Liver (tissue), 9 donors: Measurements from ENCODE around the gene ADAM8. TPM values are rescaled to one million over a fixed set of nuclear protein-coding genes. Genes with fewer than 3 reads are reported as not detected.

ENCODE experiments used
- DNase-seq: peaks from one replicate; pipeline ENCODE4 v3.0.0-alpha.2; 2017; ENCODE audit warnings: low spot score
- H3K27ac ChIP-seq, 2 donors: one replicate each; pipeline ENCODE4 v1.7.0; 2013; ENCODE audit warnings: inconsistent platforms in 2 of 2, low read length in 2 of 2, control low read depth in 1 of 2, low read depth in 1 of 2, mild to moderate bottlenecking in 1 of 2
- H3K27me3 ChIP-seq, 4 donors: one replicate each; pipeline versions ENCODE4 v1.6.1 to v1.7.0; 2013; ENCODE audit warnings: low read length in 3 of 4, inconsistent platforms in 1 of 4, mild to moderate bottlenecking in 1 of 4, moderate library complexity in 1 of 4; ENCODE audit not compliant: control insufficient read depth in 4 of 4, insufficient read depth in 4 of 4
- H3K36me3 ChIP-seq, 4 donors: one replicate each; pipeline versions ENCODE4 v1.6.1 to v1.7.0; 2013; ENCODE audit warnings: low read length in 3 of 4, mild to moderate bottlenecking in 3 of 4, low read depth in 1 of 4, moderate library complexity in 1 of 4; ENCODE audit not compliant: control insufficient read depth in 4 of 4, insufficient read depth in 3 of 4
- H3K4me1 ChIP-seq, 4 donors: one replicate each; pipeline versions ENCODE4 v1.6.1 to v1.7.0; 2013; ENCODE audit warnings: low read length in 3 of 4, mild to moderate bottlenecking in 3 of 4, moderate library complexity in 1 of 4; ENCODE audit not compliant: control insufficient read depth in 4 of 4, insufficient read depth in 4 of 4
- H3K4me3 ChIP-seq, 3 donors: one replicate each; pipeline versions ENCODE4 v1.6.1 to v1.7.0; 2013; ENCODE audit warnings: low read length in 3 of 3, control low read depth in 1 of 3, low read depth in 1 of 3, mild to moderate bottlenecking in 1 of 3
- H3K9ac ChIP-seq, 2 donors: one replicate each; pipeline ENCODE4 v1.7.0; 2013; ENCODE audit warnings: low read length in 2 of 2, mild to moderate bottlenecking in 2 of 2, moderate library complexity in 2 of 2, control low read depth in 1 of 2, low read depth in 1 of 2
- H3K9me3 ChIP-seq, 4 donors: one replicate each; pipeline versions ENCODE4 v1.6.1 to v1.7.0; 2013; ENCODE audit warnings: low read length in 3 of 4; ENCODE audit not compliant: control insufficient read depth in 4 of 4
- EGR1 ChIP-seq, 2 donors: IDR thresholded peaks; 2 replicates each; pipeline ENCODE4 v1.6.1; 2016 to 2018; ENCODE audit warnings: antibody characterized with exemption in 2 of 2, low read depth in 2 of 2
- FOXA1 ChIP-seq: IDR thresholded peaks from 2 replicates; pipeline ENCODE4 v1.6.1; 2016; ENCODE audit warnings: antibody characterized with exemption
- FOXA2 ChIP-seq: IDR thresholded peaks from 2 replicates; pipeline ENCODE4 v1.6.1; 2016; ENCODE audit warnings: antibody characterized with exemption
- GABPA ChIP-seq, 2 donors: IDR thresholded peaks in 1 of 2; conservative IDR thresholded peaks in 1 of 2; 2 replicates each; pipeline ENCODE4 v1.6.1; 2016; ENCODE audit warnings: antibody characterized with exemption in 2 of 2, mild to moderate bottlenecking in 1 of 2, moderate library complexity in 1 of 2
- HNF4A ChIP-seq, 2 donors: conservative IDR thresholded peaks; 2 replicates each; pipeline ENCODE4 v1.6.1; 2016; ENCODE audit warnings: antibody characterized with exemption in 2 of 2, mild to moderate bottlenecking in 2 of 2
- JUND ChIP-seq, 2 donors: IDR thresholded peaks; 2 replicates each; pipeline ENCODE4 v1.6.1; 2016; ENCODE audit warnings: antibody characterized with exemption in 2 of 2
- NR2F2 ChIP-seq: IDR thresholded peaks from 2 replicates; pipeline ENCODE4 v1.6.1; 2016; ENCODE audit warnings: antibody characterized with exemption
- RAD21 ChIP-seq, 2 donors: IDR thresholded peaks; 2 replicates each; pipeline ENCODE4 v1.6.1; 2016; ENCODE audit warnings: antibody characterized with exemption in 2 of 2, mild to moderate bottlenecking in 2 of 2
- RXRA ChIP-seq, 2 donors: IDR thresholded peaks; 2 replicates each; pipeline ENCODE4 v1.6.1; 2017 to 2018; ENCODE audit warnings: antibody characterized with exemption in 2 of 2, mild to moderate bottlenecking in 1 of 2
- SP1 ChIP-seq: IDR thresholded peaks from 2 replicates; pipeline ENCODE4 v1.6.1; 2018; ENCODE audit warnings: antibody characterized with exemption, mild to moderate bottlenecking
- YY1 ChIP-seq: IDR thresholded peaks from 2 replicates; pipeline ENCODE4 v1.6.1; 2016; ENCODE audit warnings: antibody characterized with exemption, mild to moderate bottlenecking
- WGBS: extraction: QIAGEN DNeasy Blood & Tissue Kit; methylation state at CpG from one replicate; pipeline ENCODE4 v1.1.7; 2013; 5-methylcytosine and 5-hydroxymethylcytosine counted together
- polyA plus RNA-seq, 2 donors: library from polyadenylated mRNA; stranded (reverse) in 1 of 2; unstranded in 1 of 2; fragments of 200-250 nt in 1 of 2; fragments of >200 nt in 1 of 2; fragmentation: Nextera tagmentation in 1 of 2; extraction: Ambion mirVana in 1 of 2; gene quantifications; one replicate each; pipeline versions ENCODE4 v1.2.1 to v1.2.3, GENCODE V29; 2013 to 2015
- total RNA-seq, 2 donors: library from RNA; depleted of rRNA; stranded (reverse); fragments of >200 nt; gene quantifications; one replicate each; pipeline ENCODE4 v1.2.3, GENCODE V29; 2014
- TF ChIP-seq, protein P1 (sequence below): fragments of 150-350 bp; IDR thresholded peaks from 2 replicates; pipeline ENCODE4 v1.5.1; 2017; ENCODE audit warnings: improper control_type of control experiment, low read depth, low read length; ENCODE audit not compliant: missing input control
- TF ChIP-seq, protein P2 (sequence below): IDR thresholded peaks from 2 replicates; pipeline ENCODE4 v1.6.1; 2016; ENCODE audit warnings: antibody characterized with exemption
- TF ChIP-seq, protein P3 (sequence below): IDR thresholded peaks from 2 replicates; pipeline ENCODE4 v1.6.1; 2016; ENCODE audit warnings: antibody characterized with exemption
- TF ChIP-seq, protein P4 (sequence below): IDR thresholded peaks from 2 replicates; pipeline ENCODE4 v1.6.1; 2016; ENCODE audit warnings: antibody characterized with exemption, mild to moderate bottlenecking
- donor health status: healthy.
- donor health status: healthy.
- donor health status: healthy.
- donor health status: healthy.
- donor health status: healthy.

ADAM8 gene
- total and polyA plus RNA-seq, 4 donors: 1.3 to 6.9 (median 3.7) TPM

DNA sequence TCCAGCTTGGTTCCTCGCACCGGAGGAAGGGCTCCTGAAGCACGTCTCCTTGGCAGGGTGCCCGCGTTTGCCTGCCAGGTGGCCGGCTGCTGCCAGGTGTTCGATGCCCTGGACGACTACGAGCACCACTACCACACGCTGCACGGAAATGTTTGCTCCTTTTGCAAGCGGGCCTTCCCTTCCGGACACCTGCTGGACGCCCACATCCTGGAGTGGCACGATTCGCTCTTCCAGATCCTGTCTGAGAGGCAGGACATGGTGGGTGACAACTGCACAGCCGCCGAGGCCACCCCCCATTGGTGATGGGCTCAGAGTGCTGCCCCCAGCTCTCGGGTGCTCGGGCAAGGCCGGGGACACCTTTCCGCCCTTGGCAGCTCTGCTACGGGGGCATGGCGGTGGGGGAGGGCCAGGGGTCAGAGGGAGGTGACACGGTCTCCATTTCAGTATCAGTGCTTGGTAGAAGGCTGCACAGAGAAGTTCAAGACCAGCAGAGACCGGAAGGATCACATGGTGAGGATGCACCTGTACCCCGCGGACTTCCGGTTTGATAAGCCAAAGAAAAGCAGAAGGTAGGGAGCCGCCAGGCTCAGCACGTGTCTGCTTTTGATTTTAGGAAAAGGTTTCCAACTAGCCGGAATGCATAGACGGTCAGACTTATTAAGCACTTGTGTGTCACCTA is 33.2 kb upstream of the ADAM8 start:
- DNase-seq: no peak
- WGBS: 58% methylated on average over 33 of the region's 33 CpGs
- H3K27ac ChIP-seq: peak overlapping the region; percentile 91 to 98
- H3K9me3 ChIP-seq: no peaks in the 10 kb centered on the region
- TF ChIP-seq RAD21 (IDR thresholded peaks at IDR 0.05): no peak
- TF ChIP-seq, protein P1, sequence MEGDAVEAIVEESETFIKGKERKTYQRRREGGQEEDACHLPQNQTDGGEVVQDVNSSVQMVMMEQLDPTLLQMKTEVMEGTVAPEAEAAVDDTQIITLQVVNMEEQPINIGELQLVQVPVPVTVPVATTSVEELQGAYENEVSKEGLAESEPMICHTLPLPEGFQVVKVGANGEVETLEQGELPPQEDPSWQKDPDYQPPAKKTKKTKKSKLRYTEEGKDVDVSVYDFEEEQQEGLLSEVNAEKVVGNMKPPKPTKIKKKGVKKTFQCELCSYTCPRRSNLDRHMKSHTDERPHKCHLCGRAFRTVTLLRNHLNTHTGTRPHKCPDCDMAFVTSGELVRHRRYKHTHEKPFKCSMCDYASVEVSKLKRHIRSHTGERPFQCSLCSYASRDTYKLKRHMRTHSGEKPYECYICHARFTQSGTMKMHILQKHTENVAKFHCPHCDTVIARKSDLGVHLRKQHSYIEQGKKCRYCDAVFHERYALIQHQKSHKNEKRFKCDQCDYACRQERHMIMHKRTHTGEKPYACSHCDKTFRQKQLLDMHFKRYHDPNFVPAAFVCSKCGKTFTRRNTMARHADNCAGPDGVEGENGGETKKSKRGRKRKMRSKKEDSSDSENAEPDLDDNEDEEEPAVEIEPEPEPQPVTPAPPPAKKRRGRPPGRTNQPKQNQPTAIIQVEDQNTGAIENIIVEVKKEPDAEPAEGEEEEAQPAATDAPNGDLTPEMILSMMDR: no peak
- TF ChIP-seq JUND (IDR thresholded peaks at IDR 0.05): no peak
- TF ChIP-seq HNF4A (conservative IDR thresholded peaks at IDR 0.05): peak in 1 of 2 donors; percentile 68
- TF ChIP-seq FOXA2: no peak
- no peak for TF ChIP-seq GABPA (IDR thresholded peaks at IDR 0.05 in 1 of 2, conservative IDR thresholded peaks at IDR 0.05 in 1 of 2)
- H3K4me3 ChIP-seq: peak overlapping the region in 2 of 3 donors; percentile 50 to 88
- H3K36me3 ChIP-seq: peaks cover 0 to 21% (median 10%) of the 10 kb centered on the region in 4 donors
- no peaks in the 10 kb centered on the region for H3K27me3 ChIP-seq
- no peak overlapping the region for H3K9ac ChIP-seq
- peaks cover 2 to 40% (median 28%) of the 10 kb centered on the region in 4 donors for H3K4me1 ChIP-seq

DNA sequence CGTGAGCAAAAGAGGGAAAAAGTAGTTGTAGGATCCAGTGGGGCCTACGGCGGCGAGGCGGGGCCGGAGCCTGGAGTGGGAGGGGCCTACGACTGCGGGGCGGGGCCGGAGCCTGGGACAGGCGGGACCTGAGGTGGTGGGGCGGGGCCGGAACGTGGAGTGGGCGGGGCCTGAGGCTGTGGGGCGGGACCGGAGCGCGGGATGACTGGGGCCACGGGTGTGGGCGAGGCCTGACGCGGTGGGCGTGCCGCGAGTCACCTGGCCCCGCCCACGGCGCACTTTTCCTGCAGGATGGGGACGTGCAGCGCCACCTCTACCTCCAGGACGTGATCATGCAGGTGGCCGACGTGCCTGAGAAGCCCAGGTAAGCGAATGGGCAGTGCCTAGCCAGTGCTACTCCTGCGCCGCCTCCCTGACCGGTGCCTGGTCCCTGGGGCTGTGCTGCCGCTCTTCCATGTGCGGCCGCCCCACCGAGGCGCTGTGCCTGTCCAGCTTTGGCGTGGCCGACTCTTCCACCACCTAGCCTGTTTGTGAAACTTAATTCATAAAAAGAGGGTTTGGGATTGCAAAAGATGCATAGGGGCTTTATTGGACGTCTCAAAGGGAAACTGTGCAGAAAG is 32.5 kb upstream of the ADAM8 start:
- 12% methylated on average over 46 of the region's 46 CpGs for WGBS
- no peak for TF ChIP-seq YY1
- TF ChIP-seq EGR1 (IDR thresholded peaks at IDR 0.05; ENCODE audit: low read depth in 2 of 2): no peak
- peak in 1 of 2 donors; percentile 63 for TF ChIP-seq GABPA (IDR thresholded peaks at IDR 0.05 in 1 of 2, conservative IDR thresholded peaks at IDR 0.05 in 1 of 2)
- TF ChIP-seq SP1: no peak
- TF ChIP-seq NR2F2: no peak
- TF ChIP-seq, protein P2, sequence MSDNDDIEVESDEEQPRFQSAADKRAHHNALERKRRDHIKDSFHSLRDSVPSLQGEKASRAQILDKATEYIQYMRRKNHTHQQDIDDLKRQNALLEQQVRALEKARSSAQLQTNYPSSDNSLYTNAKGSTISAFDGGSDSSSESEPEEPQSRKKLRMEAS: no peak
- TF ChIP-seq FOXA1: no peak
- TF ChIP-seq HNF4A (conservative IDR thresholded peaks at IDR 0.05): no peak
- TF ChIP-seq RXRA (IDR thresholded peaks at IDR 0.05): no peak

DNA sequence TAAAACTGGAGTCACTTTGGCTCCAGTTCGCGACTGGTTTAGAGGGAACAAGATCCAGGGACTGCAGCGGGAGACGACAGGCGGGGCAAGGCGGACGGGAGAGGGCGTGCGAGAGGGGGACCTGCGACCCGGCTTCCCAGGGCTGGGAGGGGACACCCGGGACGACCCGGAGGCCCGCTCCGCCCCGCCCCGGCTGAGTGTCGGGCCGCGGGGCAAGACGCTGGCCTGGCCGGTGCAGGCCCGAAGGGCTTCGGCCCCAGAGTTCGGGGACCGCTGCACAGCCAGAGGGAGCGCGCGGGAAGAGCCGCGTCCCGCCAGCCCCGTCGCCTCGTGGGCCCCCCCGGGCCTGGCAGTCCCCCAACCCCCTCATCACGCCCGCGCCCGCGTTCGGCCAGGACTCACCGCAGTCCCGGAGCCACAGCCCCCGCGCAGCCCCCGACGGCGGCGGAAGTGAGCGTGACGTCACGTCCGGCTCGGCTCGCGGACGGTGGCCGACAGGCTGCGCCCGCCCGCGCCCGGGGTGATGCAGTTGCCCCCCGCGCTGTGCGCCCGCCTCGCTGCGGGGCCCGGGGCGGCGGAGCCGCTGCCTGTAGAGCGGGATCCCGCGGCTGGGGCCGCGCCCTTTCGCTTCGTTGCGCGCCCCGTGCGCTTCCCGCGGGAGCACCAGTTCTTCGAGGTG is 31.9 kb upstream of the ADAM8 start, which contains the start of the genes TUBGCP2 and ZNF511:
Gene TUBGCP2 (minus strand): TSS at position 452 of the 679 bp plus-strand sequence. CDS start 5,931 bp downstream, outside the sequence.
Gene ZNF511 (plus strand): TSS at position 494 of the 679 bp plus-strand sequence. CDS start 30 bp downstream, at position 524.
- peak within 1 kb of the TSS; percentile 62 to 95 for H3K9ac ChIP-seq
- under 1% methylated on average over 89 of the region's 89 CpGs for WGBS
- no peaks in the 10 kb centered on the region for H3K9me3 ChIP-seq
- peak within 1 kb of the TSS; percentile 91 to 98 for H3K27ac ChIP-seq
- peak within 1 kb of the TSS; percentile 85 to 94 (median 88) for H3K4me3 ChIP-seq
- peaks cover 2 to 39% (median 30%) of the 10 kb centered on the region in 4 donors for H3K4me1 ChIP-seq
- DNase-seq: peak; percentile 90
- H3K27me3 ChIP-seq: no peaks in the 10 kb centered on the region
- peaks cover 0 to 21% (median 10%) of the 10 kb centered on the region in 4 donors for H3K36me3 ChIP-seq
- TF ChIP-seq GABPA (IDR thresholded peaks at IDR 0.05 in 1 of 2, conservative IDR thresholded peaks at IDR 0.05 in 1 of 2): peak; percentile 44 to 84
- TF ChIP-seq, protein P3, sequence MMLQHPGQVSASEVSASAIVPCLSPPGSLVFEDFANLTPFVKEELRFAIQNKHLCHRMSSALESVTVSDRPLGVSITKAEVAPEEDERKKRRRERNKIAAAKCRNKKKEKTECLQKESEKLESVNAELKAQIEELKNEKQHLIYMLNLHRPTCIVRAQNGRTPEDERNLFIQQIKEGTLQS: no peak
- TF ChIP-seq, protein P4, sequence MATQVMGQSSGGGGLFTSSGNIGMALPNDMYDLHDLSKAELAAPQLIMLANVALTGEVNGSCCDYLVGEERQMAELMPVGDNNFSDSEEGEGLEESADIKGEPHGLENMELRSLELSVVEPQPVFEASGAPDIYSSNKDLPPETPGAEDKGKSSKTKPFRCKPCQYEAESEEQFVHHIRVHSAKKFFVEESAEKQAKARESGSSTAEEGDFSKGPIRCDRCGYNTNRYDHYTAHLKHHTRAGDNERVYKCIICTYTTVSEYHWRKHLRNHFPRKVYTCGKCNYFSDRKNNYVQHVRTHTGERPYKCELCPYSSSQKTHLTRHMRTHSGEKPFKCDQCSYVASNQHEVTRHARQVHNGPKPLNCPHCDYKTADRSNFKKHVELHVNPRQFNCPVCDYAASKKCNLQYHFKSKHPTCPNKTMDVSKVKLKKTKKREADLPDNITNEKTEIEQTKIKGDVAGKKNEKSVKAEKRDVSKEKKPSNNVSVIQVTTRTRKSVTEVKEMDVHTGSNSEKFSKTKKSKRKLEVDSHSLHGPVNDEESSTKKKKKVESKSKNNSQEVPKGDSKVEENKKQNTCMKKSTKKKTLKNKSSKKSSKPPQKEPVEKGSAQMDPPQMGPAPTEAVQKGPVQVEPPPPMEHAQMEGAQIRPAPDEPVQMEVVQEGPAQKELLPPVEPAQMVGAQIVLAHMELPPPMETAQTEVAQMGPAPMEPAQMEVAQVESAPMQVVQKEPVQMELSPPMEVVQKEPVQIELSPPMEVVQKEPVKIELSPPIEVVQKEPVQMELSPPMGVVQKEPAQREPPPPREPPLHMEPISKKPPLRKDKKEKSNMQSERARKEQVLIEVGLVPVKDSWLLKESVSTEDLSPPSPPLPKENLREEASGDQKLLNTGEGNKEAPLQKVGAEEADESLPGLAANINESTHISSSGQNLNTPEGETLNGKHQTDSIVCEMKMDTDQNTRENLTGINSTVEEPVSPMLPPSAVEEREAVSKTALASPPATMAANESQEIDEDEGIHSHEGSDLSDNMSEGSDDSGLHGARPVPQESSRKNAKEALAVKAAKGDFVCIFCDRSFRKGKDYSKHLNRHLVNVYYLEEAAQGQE: no peak

More for the DNA sequence above, 32.5 kb upstream of the ADAM8 start:
- H3K9me3 ChIP-seq: no peaks in the 10 kb centered on the region
- H3K36me3 ChIP-seq: peaks cover 0 to 21% (median 10%) of the 10 kb centered on the region in 4 donors
- H3K4me1 ChIP-seq: peaks cover 2 to 41% (median 29%) of the 10 kb centered on the region in 4 donors
- peak overlapping the region; percentile 45 to 62 for H3K9ac ChIP-seq
- peak overlapping the region; percentile 91 to 98 for H3K27ac ChIP-seq
- DNase-seq: peak; percentile 99
- H3K27me3 ChIP-seq: no peaks in the 10 kb centered on the region
- peak overlapping the region; percentile 85 to 94 (median 88) for H3K4me3 ChIP-seq
